Activated gamma-delta T cell treated with anti-CD3 and anti-CD28 coated beads, Interleukin-2, amount 50 U/mL, for 16 hours (primary cell): ENCODE results near the gene FER.
"Not testable (repeated sequence)": the region's sequence is repeated elsewhere in the genome, so short reads cannot be mapped to it uniquely, and the experiment has no call there.

Experiments used
- DNase-seq: peaks from one replicate; pipeline ENCODE4 v3.0.0-alpha.2; 2020; ENCODE audit warnings: low read depth

The FER gene

GRCh38 chr5:108881133-108881532 lies 133.4 kb downstream of the FER start:
- DNase-seq: no peak

- DNase-seq: no peak
These were observed 137.0 kb downstream of the FER start for GRCh38 chr5:108884736-108885135.

- DNase-seq: no peak
These were observed 150.6 kb downstream of the FER start for GRCh38 chr5:108898257-108898656.

- no peak for DNase-seq
These were observed 151.0 kb downstream of the FER start for GRCh38 chr5:108898707-108899106.

GRCh38 chr5:108899244-108899643 lies 151.5 kb downstream of the FER start:
- not testable (repeated sequence) for DNase-seq

- no peak for DNase-seq
These were observed 153.0 kb downstream of the FER start for GRCh38 chr5:108900668-108901067.

- DNase-seq: no peak
These were observed 158.1 kb downstream of the FER start for GRCh38 chr5:108905805-108906204.

- no peak for DNase-seq
These were observed 162.9 kb downstream of the FER start for GRCh38 chr5:108910627-108911026.

- DNase-seq: no peak
These were observed 163.4 kb downstream of the FER start for GRCh38 chr5:108911055-108911454.

- DNase-seq: no peak
These were observed 169.9 kb downstream of the FER start for GRCh38 chr5:108917596-108917995.

- no peak for DNase-seq
These were observed 172.1 kb downstream of the FER start for GRCh38 chr5:108919591-108920326.

- no peak for DNase-seq
These were observed 176.8 kb downstream of the FER start for GRCh38 chr5:108924457-108924961.

- DNase-seq: no peak
These were observed 177.4 kb downstream of the FER start for GRCh38 chr5:108925073-108925472.

GRCh38 chr5:108930107-108930506 lies 182.4 kb downstream of the FER start:
- DNase-seq: no peak

- no peak for DNase-seq
These were observed 187.9 kb downstream of the FER start for GRCh38 chr5:108935611-108936010.

GRCh38 chr5:108937221-108937620 lies 189.5 kb downstream of the FER start:
- DNase-seq: no peak

- DNase-seq: no peak
These were observed 192.8 kb downstream of the FER start for GRCh38 chr5:108940506-108940905.

- no peak for DNase-seq
These were observed 194.0 kb downstream of the FER start for GRCh38 chr5:108941746-108942145.

GRCh38 chr5:108942701-108943100 lies 195.0 kb downstream of the FER start:
- no peak for DNase-seq

GRCh38 chr5:108945094-108945493 lies 197.4 kb downstream of the FER start:
- DNase-seq: no peak

GRCh38 chr5:108946008-108946407 lies 198.3 kb downstream of the FER start:
- DNase-seq: no peak

GRCh38 chr5:108947164-108947563 lies 199.5 kb downstream of the FER start:
- DNase-seq: no peak

- no peak for DNase-seq
These were observed 202.6 kb downstream of the FER start for GRCh38 chr5:108950276-108950675.

GRCh38 chr5:108953940-108954339 lies 206.2 kb downstream of the FER start:
- DNase-seq: no peak
